HTERT RPE-1 (cell line): ENCODE data around the gene HACD4.
"Not testable (repeated sequence)": the region's sequence is repeated elsewhere in the genome, so short reads cannot be mapped to it uniquely, and the experiment has no call there.

Experiments
- in situ Hi-C: fragments of 300-500 bp; cut with MboI; formaldehyde crosslinking; loops from 4 replicates; pipeline ENCODE4 v1.14.3; 2020; ENCODE audit warnings: low sequenced_read_pairs

Gene HACD4

GRCh38 chr9:20973246-20973947 is 58.0 kb downstream of the HACD4 start:
- in situ Hi-C loops, result not testable (repeated sequence)

GRCh38 chr9:20972684-20973083 is 58.8 kb downstream of the HACD4 start:
- in situ Hi-C loops, result no loop called here

- in situ Hi-C loops, result no loop called here
Observed at GRCh38 chr9:20962536-20963225, 68.8 kb downstream of the HACD4 start.

GRCh38 chr9:20950707-20951106 is 80.7 kb downstream of the HACD4 start:
- in situ Hi-C loops, result no loop called here
